Measurements from ENCODE around the gene PSEN1.

PSEN1 gene

DNA sequence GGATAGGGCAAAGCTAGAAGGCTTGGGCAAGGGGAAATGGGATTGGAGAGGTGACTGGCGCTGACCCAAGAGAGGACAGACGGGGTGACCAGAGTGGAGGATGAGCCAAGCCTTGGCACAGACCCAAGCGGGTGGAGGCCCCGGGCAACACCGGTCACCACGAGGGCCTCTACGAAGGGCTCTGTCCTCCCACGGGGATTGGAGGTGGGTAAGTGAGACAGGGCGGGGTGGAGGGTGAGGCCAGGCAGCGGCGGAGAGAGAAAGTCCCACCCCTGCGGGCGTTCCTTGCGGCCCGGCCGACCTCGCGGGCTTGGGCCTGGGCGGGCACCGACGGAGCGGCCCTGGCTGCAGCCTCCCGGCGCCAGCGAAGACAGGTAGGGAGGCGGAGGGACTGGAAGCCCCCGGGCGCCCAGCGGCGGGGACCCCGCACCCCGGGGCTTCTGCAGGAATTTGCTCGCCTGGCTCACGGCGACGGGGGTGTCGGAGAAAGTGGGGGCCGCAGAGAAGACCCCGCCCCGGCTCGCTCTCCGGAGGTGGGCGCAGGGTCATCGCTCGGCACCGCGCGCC, 101.0 kb downstream of the PSEN1 start, which contains the start of gene PAPLN:
PAPLN (plus strand) TSS at position 288 of the 567 bp plus-strand sequence. CDS start 2,273 bp downstream, outside the sequence.
- no peaks in the 10 kb centered on the region for H3K36me3 ChIP-seq (ENCODE audit: control insufficient read depth, low read length)
- H3K4me1 ChIP-seq (ENCODE audit: control insufficient read depth, low read length), result peaks cover 41% of the 10 kb centered on the region
- no peak within 1 kb of the TSS for H3K27ac ChIP-seq (ENCODE audit: low read depth, low read length)
- no peaks in the 10 kb centered on the region for H3K79me2 ChIP-seq (ENCODE audit: control insufficient read depth, low read length)
- no peaks in the 10 kb centered on the region for H3K9me3 ChIP-seq (ENCODE audit: control insufficient read depth, insufficient read depth, low read length)
- peak within 1 kb of the TSS; percentile 43 for H3K4me3 ChIP-seq (ENCODE audit: low read length)
- H4K20me1 ChIP-seq (ENCODE audit: control insufficient read depth, insufficient read depth, low read depth, low read length), result no peaks in the 10 kb centered on the region
- TF ChIP-seq, protein P1, sequence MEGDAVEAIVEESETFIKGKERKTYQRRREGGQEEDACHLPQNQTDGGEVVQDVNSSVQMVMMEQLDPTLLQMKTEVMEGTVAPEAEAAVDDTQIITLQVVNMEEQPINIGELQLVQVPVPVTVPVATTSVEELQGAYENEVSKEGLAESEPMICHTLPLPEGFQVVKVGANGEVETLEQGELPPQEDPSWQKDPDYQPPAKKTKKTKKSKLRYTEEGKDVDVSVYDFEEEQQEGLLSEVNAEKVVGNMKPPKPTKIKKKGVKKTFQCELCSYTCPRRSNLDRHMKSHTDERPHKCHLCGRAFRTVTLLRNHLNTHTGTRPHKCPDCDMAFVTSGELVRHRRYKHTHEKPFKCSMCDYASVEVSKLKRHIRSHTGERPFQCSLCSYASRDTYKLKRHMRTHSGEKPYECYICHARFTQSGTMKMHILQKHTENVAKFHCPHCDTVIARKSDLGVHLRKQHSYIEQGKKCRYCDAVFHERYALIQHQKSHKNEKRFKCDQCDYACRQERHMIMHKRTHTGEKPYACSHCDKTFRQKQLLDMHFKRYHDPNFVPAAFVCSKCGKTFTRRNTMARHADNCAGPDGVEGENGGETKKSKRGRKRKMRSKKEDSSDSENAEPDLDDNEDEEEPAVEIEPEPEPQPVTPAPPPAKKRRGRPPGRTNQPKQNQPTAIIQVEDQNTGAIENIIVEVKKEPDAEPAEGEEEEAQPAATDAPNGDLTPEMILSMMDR (IDR thresholded peaks at IDR 0.05; ENCODE audit: low read depth, low read length, poor library complexity, severe bottlenecking), result no peak
- TF ChIP-seq EZH2phosphoT487 (IDR thresholded peaks at IDR 0.05; ENCODE audit: borderline replicate concordance, low read length), result 0 out of 2 replicates have a peak, but pooled peaks have one; percentile 13
- peak within 1 kb of the TSS; percentile 51 for H3K4me2 ChIP-seq (ENCODE audit: low read length)
- H3K9me2 ChIP-seq (replicated peaks; ENCODE audit: control insufficient read depth, low read length), result no peaks in the 10 kb centered on the region
- no peaks in the 10 kb centered on the region for H3F3A ChIP-seq (ENCODE audit: control insufficient read depth, insufficient read depth)
- H3K27me3 ChIP-seq (ENCODE audit: control insufficient read depth, low read length), result peaks cover 86% of the 10 kb centered on the region

DNA sequence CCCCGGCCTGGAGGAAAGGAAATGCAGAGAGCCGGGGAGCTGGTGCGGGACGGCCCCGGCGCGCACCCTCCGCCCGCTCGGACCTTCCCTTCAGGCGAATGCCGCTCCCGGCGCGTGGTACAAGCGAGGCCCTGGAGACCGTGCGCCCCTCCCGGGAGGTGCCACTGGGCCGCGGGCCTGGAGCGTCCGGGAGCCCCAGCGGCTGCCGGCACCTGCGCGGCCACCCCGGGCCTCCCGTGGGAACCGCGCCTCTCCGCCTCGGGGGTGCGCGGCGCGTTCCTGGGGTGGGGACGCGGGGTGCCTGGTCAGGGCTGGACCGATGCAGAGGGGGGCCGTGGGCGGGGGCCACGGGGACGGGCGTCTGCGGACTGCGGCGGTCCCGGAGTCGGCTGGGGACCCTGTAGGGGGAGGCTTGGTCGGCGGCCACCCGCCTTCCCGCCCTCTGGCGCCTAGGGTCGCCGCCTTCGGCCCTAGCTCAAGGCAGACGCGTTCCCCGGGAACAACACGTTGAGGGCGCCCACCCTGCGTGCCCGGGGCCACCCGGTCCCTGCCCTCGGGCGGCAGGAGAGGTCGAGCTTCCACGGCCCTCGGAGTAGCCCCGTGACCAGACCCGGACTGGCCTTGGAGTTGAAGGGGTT, 101.6 kb downstream of the PSEN1 start:
- H3K4me1 ChIP-seq (ENCODE audit: control insufficient read depth, low read length), result peaks cover 46% of the 10 kb centered on the region
- H3F3A ChIP-seq (ENCODE audit: control insufficient read depth, insufficient read depth), result 0 out of 2 replicates have a peak, but pooled peaks cover 2% of the 10 kb centered on the region
- H3K9me2 ChIP-seq (replicated peaks; ENCODE audit: control insufficient read depth, low read length), result no peaks in the 10 kb centered on the region
- H3K9me3 ChIP-seq (ENCODE audit: control insufficient read depth, insufficient read depth, low read length), result no peaks in the 10 kb centered on the region
- no peaks in the 10 kb centered on the region for H3K36me3 ChIP-seq (ENCODE audit: control insufficient read depth, low read length)
- H3K27me3 ChIP-seq (ENCODE audit: control insufficient read depth, low read length), result peaks cover 85% of the 10 kb centered on the region
- peak overlapping the region; percentile 51 for H3K4me2 ChIP-seq (ENCODE audit: low read length)
- no peaks in the 10 kb centered on the region for H3K79me2 ChIP-seq (ENCODE audit: control insufficient read depth, low read length)
- H4K20me1 ChIP-seq (ENCODE audit: control insufficient read depth, insufficient read depth, low read depth, low read length), result no peaks in the 10 kb centered on the region
- no peak; the same call in 1 of the 2 replicates for TF ChIP-seq EZH2phosphoT487 (IDR thresholded peaks at IDR 0.05; ENCODE audit: borderline replicate concordance, low read length)
- TF ChIP-seq, protein P1 (IDR thresholded peaks at IDR 0.05; ENCODE audit: low read depth, low read length, poor library complexity, severe bottlenecking), result no peak
- peak overlapping the region; percentile 43 for H3K4me3 ChIP-seq (ENCODE audit: low read length)
- H3K27ac ChIP-seq (ENCODE audit: low read depth, low read length), result no peak overlapping the region

DNA sequence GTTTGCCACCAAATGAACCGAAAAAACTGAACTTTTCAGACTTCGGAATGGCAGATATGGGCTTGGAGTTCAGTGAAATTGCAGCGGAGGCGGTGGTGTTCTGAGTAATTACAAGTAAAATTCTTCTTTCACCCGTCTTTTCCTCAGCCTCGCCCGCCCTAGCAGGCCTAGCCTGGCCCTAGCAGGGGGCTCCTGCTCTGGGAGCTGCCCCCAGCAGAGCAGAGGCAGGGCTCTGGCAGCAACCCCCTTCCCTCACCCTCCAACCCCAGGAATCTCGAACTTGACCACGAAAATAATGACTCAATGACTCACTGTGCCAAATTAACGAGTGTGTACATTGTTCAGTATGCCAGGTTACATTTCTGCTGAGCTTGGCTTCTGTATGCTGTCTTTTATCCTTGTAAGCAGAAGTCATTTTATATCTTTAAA, 102.1 kb downstream of the PSEN1 start:
- H3K4me1 ChIP-seq (ENCODE audit: control insufficient read depth, low read length), result peaks cover 47% of the 10 kb centered on the region

More for the DNA sequence above, 102.1 kb downstream of the PSEN1 start:
- no peaks in the 10 kb centered on the region for H3K9me2 ChIP-seq (replicated peaks; ENCODE audit: control insufficient read depth, low read length)
- 0 out of 2 replicates have a peak, but pooled peaks cover 2% of the 10 kb centered on the region for H3F3A ChIP-seq (ENCODE audit: control insufficient read depth, insufficient read depth)
- H3K79me2 ChIP-seq (ENCODE audit: control insufficient read depth, low read length), result no peaks in the 10 kb centered on the region
- H3K27ac ChIP-seq (ENCODE audit: low read depth, low read length), result no peak overlapping the region
- peak overlapping the region; percentile 51 for H3K4me2 ChIP-seq (ENCODE audit: low read length)
- no peaks in the 10 kb centered on the region for H3K36me3 ChIP-seq (ENCODE audit: control insufficient read depth, low read length)
- H3K27me3 ChIP-seq (ENCODE audit: control insufficient read depth, low read length), result peaks cover 84% of the 10 kb centered on the region
- H3K4me3 ChIP-seq (ENCODE audit: low read length), result no peak overlapping the region
- peak; percentile 71 for TF ChIP-seq EZH2phosphoT487 (IDR thresholded peaks at IDR 0.05; ENCODE audit: borderline replicate concordance, low read length)
- TF ChIP-seq, protein P1 (IDR thresholded peaks at IDR 0.05; ENCODE audit: low read depth, low read length, poor library complexity, severe bottlenecking), result no peak
- H3K9me3 ChIP-seq (ENCODE audit: control insufficient read depth, insufficient read depth, low read length), result no peaks in the 10 kb centered on the region
- no peaks in the 10 kb centered on the region for H4K20me1 ChIP-seq (ENCODE audit: control insufficient read depth, insufficient read depth, low read depth, low read length)
